Glutamatergic neuron (in vitro differentiated cells): ENCODE data around the gene TEKTIP1. TPM values are rescaled to one million over a fixed set of nuclear protein-coding genes. Genes with fewer than 3 reads are reported as not detected.
"Not testable (repeated sequence)": the region's sequence is repeated elsewhere in the genome, so short reads cannot be mapped to it uniquely, and the experiment has no call there.

Experiments
- DNase-seq: peaks from one replicate; pipeline ENCODE4 v3.0.0; 2022
- H3K27ac Mint-ChIP-seq: one replicate; pipeline ENCODE4 v1.8.0; 2020; ENCODE audit warnings: mild to moderate bottlenecking, mixed read lengths, inconsistent platforms; ENCODE audit not compliant: unreplicated experiment
- H3K27me3 Mint-ChIP-seq: one replicate; pipeline ENCODE4 v1.8.0; 2020; ENCODE audit warnings: mild to moderate bottlenecking, moderate library complexity, mixed read lengths, inconsistent platforms; ENCODE audit not compliant: unreplicated experiment
- H3K36me3 Mint-ChIP-seq: one replicate; pipeline ENCODE4 v1.8.0; 2020; ENCODE audit warnings: mild to moderate bottlenecking, mixed read lengths, inconsistent platforms; ENCODE audit not compliant: unreplicated experiment
- H3K4me1 Mint-ChIP-seq: one replicate; pipeline ENCODE4 v1.8.0; 2020; ENCODE audit warnings: mild to moderate bottlenecking, low read depth, mixed read lengths, inconsistent platforms; ENCODE audit not compliant: unreplicated experiment
- H3K4me3 Mint-ChIP-seq: one replicate; pipeline ENCODE4 v1.8.0; 2020; ENCODE audit warnings: mild to moderate bottlenecking, mixed read lengths, inconsistent platforms; ENCODE audit not compliant: unreplicated experiment
- H3K9me3 Mint-ChIP-seq: one replicate; pipeline ENCODE4 v1.8.0; 2020; ENCODE audit warnings: mild to moderate bottlenecking, moderate library complexity, mixed read lengths, inconsistent platforms; ENCODE audit not compliant: unreplicated experiment
- total RNA-seq: library from RNA; stranded (reverse); fragmentation: NEBNext Ultra II Directional; extraction: Animal tissue kit (Norgen Biotek cat#: 25700); gene quantifications from one replicate; pipeline ENCODE4 v1.2.1, GENCODE V29; 2021; ENCODE audit not compliant: unreplicated experiment
- TF ChIP-seq, protein P1 (sequence below): fragments of 200-600 bp; sonication (generic); IDR thresholded peaks from one replicate; pipeline ENCODE4 v1.5.0; 2021; ENCODE audit not compliant: partially characterized antibody, unreplicated experiment

The TEKTIP1 gene
- total RNA-seq, 1 donor from 2014 or later: 2.5 TPM

- Mint-ChIP-seq H3K27ac (peak overlapping the region; percentile 45), H3K36me3 (no peaks in the 10 kb centered on the region), H3K4me1 (peaks cover 8% of the 10 kb centered on the region), H3K9me3 (peaks cover 5% of the 10 kb centered on the region), H3K27me3 (peaks cover 8% of the 10 kb centered on the region), H3K4me3 (peak overlapping the region; percentile 13)
- DNase-seq: no peak
- TF ChIP-seq, protein P1, sequence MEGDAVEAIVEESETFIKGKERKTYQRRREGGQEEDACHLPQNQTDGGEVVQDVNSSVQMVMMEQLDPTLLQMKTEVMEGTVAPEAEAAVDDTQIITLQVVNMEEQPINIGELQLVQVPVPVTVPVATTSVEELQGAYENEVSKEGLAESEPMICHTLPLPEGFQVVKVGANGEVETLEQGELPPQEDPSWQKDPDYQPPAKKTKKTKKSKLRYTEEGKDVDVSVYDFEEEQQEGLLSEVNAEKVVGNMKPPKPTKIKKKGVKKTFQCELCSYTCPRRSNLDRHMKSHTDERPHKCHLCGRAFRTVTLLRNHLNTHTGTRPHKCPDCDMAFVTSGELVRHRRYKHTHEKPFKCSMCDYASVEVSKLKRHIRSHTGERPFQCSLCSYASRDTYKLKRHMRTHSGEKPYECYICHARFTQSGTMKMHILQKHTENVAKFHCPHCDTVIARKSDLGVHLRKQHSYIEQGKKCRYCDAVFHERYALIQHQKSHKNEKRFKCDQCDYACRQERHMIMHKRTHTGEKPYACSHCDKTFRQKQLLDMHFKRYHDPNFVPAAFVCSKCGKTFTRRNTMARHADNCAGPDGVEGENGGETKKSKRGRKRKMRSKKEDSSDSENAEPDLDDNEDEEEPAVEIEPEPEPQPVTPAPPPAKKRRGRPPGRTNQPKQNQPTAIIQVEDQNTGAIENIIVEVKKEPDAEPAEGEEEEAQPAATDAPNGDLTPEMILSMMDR: no peak
Measured at GRCh38 chr19:3504735-3505134, 34.2 kb upstream of the TEKTIP1 start.

- Mint-ChIP-seq H3K4me1 (peaks cover 11% of the 10 kb centered on the region), H3K27me3 (peaks cover 8% of the 10 kb centered on the region), H3K36me3 (no peaks in the 10 kb centered on the region), H3K9me3 (peaks cover 5% of the 10 kb centered on the region), H3K27ac (peak within 1 kb of the TSS; percentile 88), H3K4me3 (peak within 1 kb of the TSS; percentile 96)
- TF ChIP-seq, protein P1: no peak
- peak; percentile 99 for DNase-seq
Measured at GRCh38 chr19:3505598-3506383, 33.2 kb upstream of the TEKTIP1 start, which contains the start of gene FZR1. Gene FZR1, plus strand, starts transcription at chr19:3506311. Its CDS starts 16,679 bp downstream, at chr19:3522990.

DNA sequence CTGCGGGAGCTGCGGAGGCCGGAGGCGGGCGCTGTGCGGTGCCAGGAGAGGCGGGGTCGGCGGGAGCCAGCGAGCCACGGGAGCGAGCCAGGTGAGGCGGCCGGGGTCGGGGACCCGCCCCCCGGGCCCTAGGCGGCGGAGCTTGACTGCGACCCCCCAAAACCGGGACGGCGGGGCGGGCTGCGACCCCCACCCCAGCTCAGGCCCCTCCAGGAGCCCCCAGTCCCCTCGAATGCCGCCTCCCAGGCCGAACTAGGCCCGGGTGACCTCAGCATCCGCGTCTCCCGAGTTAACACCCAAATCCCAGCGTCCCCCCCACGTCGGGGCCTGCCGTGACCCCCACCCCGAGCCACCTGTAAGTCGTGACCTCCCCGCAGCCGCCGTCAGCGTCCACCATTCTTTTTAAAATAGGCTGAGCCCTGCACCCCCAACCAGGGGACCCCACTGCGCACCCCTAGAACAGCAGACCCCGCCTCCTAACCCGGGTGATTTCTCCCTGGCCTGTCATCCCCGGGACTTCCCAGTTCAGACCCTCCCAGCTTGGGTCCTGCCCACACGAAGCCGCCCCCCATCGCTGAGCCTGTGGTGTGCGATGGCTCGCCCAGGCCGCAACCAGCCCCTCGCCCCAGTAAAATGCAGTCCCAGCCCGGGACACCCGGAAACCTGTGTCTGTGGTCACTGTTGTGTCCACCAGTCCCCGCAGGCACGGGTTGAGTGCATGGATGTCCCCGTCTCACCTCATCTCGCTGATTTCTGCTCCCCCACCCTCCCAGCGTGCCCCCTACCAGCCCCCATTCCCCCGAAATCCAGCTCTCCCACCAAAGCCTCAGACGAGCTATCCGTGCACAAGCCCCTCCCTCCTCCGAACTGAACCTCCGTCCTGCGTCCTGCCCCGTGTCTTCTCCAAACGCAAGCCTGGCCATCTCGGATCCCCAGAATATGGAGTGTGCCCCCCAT lies 32.3 kb upstream of the TEKTIP1 start:
- TF ChIP-seq, protein P1: no peak
- H3K36me3 Mint-ChIP-seq: no peaks in the 10 kb centered on the region
- H3K9me3 Mint-ChIP-seq: peaks cover 5% of the 10 kb centered on the region
- H3K27ac Mint-ChIP-seq: peak overlapping the region; percentile 79
- peaks cover 7% of the 10 kb centered on the region for H3K27me3 Mint-ChIP-seq
- H3K4me1 Mint-ChIP-seq: peaks cover 9% of the 10 kb centered on the region
- no peak for DNase-seq
- peak overlapping the region; percentile 93 for H3K4me3 Mint-ChIP-seq

GRCh38 chr19:3507371-3508120 lies 31.4 kb upstream of the TEKTIP1 start:
- peaks cover 7% of the 10 kb centered on the region for H3K27me3 Mint-ChIP-seq
- H3K27ac Mint-ChIP-seq: peak overlapping the region; percentile 79
- peaks cover 10% of the 10 kb centered on the region for H3K4me1 Mint-ChIP-seq
- TF ChIP-seq, protein P1: no peak
- peak; percentile 40 for DNase-seq
- peak overlapping the region; percentile 93 for H3K4me3 Mint-ChIP-seq
- H3K9me3 Mint-ChIP-seq: peaks cover 5% of the 10 kb centered on the region
- no peaks in the 10 kb centered on the region for H3K36me3 Mint-ChIP-seq

GRCh38 chr19:3508121-3508661 lies 30.8 kb upstream of the TEKTIP1 start:
- not testable (repeated sequence) for H3K36me3 Mint-ChIP-seq, H3K9me3 Mint-ChIP-seq, H3K27me3 Mint-ChIP-seq, H3K27ac Mint-ChIP-seq, DNase-seq
- peak overlapping the region; percentile 93 for H3K4me3 Mint-ChIP-seq
- H3K4me1 Mint-ChIP-seq: peaks cover 12% of the 10 kb centered on the region
